ENCODE results near the gene LHFPL4.
"Not testable (repeated sequence)": the region's sequence is repeated elsewhere in the genome, so short reads cannot be mapped to it uniquely, and the experiment has no call there.

The LHFPL4 gene

GRCh38 chr3:9534429-9534828, 19.2 kb downstream of the LHFPL4 start:
- no peak for DNase-seq

GRCh38 chr3:9525078-9525477, 28.5 kb downstream of the LHFPL4 start:
- DNase-seq, result no peak

GRCh38 chr3:9514956-9515355, 38.7 kb downstream of the LHFPL4 start:
- no peak for DNase-seq

GRCh38 chr3:9514306-9514705, 39.3 kb downstream of the LHFPL4 start:
- no peak for DNase-seq

- no peak for DNase-seq
Measured at GRCh38 chr3:9512456-9513045, 41.1 kb downstream of the LHFPL4 start.

- DNase-seq, result no peak
Measured at GRCh38 chr3:9508781-9509180, 44.8 kb downstream of the LHFPL4 start.

- no peak for DNase-seq
Measured at GRCh38 chr3:9507586-9508578, 45.7 kb downstream of the LHFPL4 start.

GRCh38 chr3:9503283-9503682, 50.3 kb downstream of the LHFPL4 start:
- DNase-seq, result peak; percentile 59 to 61

GRCh38 chr3:9501226-9501625, 52.4 kb downstream of the LHFPL4 start:
- no peak for DNase-seq

- DNase-seq, result peak; percentile 35 to 53
Measured at GRCh38 chr3:9500108-9501050, 53.2 kb downstream of the LHFPL4 start.

GRCh38 chr3:9499455-9500107, 54.0 kb downstream of the LHFPL4 start:
- DNase-seq, result no peak

GRCh38 chr3:9498781-9499180, 54.8 kb downstream of the LHFPL4 start:
- DNase-seq, result no peak

- no peak for DNase-seq
Measured at GRCh38 chr3:9497821-9498565, 55.6 kb downstream of the LHFPL4 start.

GRCh38 chr3:9496893-9497292, 56.7 kb downstream of the LHFPL4 start:
- DNase-seq, result no peak

GRCh38 chr3:9494036-9494435, 59.6 kb downstream of the LHFPL4 start:
- DNase-seq, result not testable (repeated sequence)

- no peak for DNase-seq
Measured at GRCh38 chr3:9491506-9491905, 62.1 kb downstream of the LHFPL4 start.

- no peak for DNase-seq
Measured at GRCh38 chr3:9485248-9485647, 68.4 kb downstream of the LHFPL4 start.

GRCh38 chr3:9480265-9480664, 73.4 kb downstream of the LHFPL4 start:
- no peak for DNase-seq

GRCh38 chr3:9476935-9477334, 76.7 kb downstream of the LHFPL4 start:
- DNase-seq, result no peak

GRCh38 chr3:9474482-9474881, 79.1 kb downstream of the LHFPL4 start:
- DNase-seq, result no peak

GRCh38 chr3:9473496-9474065, 80.0 kb downstream of the LHFPL4 start:
- no peak for DNase-seq

All from AML-193 (cell line).